Lower leg skin (tissue), 4 donors: ENCODE results near the gene TACC3. TPM values are rescaled to one million over a fixed set of nuclear protein-coding genes. Genes with fewer than 3 reads are reported as not detected.

Experiments used
- DNase-seq, 2 donors: peaks; one replicate each; pipeline ENCODE4 v3.0.0-alpha.2; 2019; ENCODE audit warnings: low spot score in 2 of 2
- H3K4me3 ChIP-seq: fragments of 200-600 bp; sonication (generic); 2 replicates; pipeline ENCODE4 v1.5.1; 2017; ENCODE audit warnings: mild to moderate bottlenecking, low read depth; ENCODE audit not compliant: poor library complexity, severe bottlenecking
- CTCF ChIP-seq, 3 donors: fragments of 450-650 bp; IDR thresholded peaks; one replicate each; pipeline ENCODE4 v1.5.1; 2016; ENCODE audit warnings: antibody characterized with exemption in 3 of 3, mild to moderate bottlenecking in 3 of 3, moderate library complexity in 2 of 3
- POLR2A ChIP-seq, 2 donors: fragments of 450-650 bp; IDR thresholded peaks; one replicate each; pipeline ENCODE4 v1.6.1; 2016 to 2017; ENCODE audit warnings: antibody characterized with exemption in 2 of 2, mild to moderate bottlenecking in 1 of 2, moderate library complexity in 1 of 2
- WGBS, 2 donors: methylation state at CpG; one replicate each; pipeline ENCODE4 v1.1.5; 2018; 5-methylcytosine and 5-hydroxymethylcytosine counted together
- intact Hi-C: fragments of 100-400 bp; cut with DNase I; formaldehyde crosslinking; loops from one replicate; pipeline ENCODE4 v1.15.0; 2023; ENCODE audit warnings: low total_unique reads
- total RNA-seq, 4 donors: library from RNA; depleted of rRNA; stranded (reverse); fragments of >200 nt; gene quantifications; one replicate each; pipeline ENCODE4 v1.1.0, GENCODE V29; 2016

Gene TACC3
- total RNA-seq, 4 donors from 2014 or later, result 6.1 to 10.0 (median 7.9) TPM

- H3K4me3 ChIP-seq, result no peak overlapping the region
- intact Hi-C loops, result loop anchor here (5.0 kb wide), 1 partner anchor 33 kb away; no protein-coding TSS in a partner anchor
- 93 to 94% methylated on average over 10 of the region's 10 CpGs for WGBS, 2 donors
- no peak for DNase-seq
- TF ChIP-seq POLR2A (IDR thresholded peaks at IDR 0.05) (no peak), CTCF (IDR thresholded peaks at IDR 0.05) (no peak)
Measured at GRCh38 chr4:1725521-1725920, 4.2 kb downstream of the TACC3 start.

GRCh38 chr4:1726146-1726934, 5.0 kb downstream of the TACC3 start:
- intact Hi-C loops, result loop anchor here (5.0 kb wide), 1 partner anchor 34 kb away; no protein-coding TSS in a partner anchor
- TF ChIP-seq CTCF (IDR thresholded peaks at IDR 0.05) (peak in 1 of 3 donors; percentile 87), POLR2A (IDR thresholded peaks at IDR 0.05) (no peak)
- H3K4me3 ChIP-seq, result no peak overlapping the region
- WGBS, 2 donors, result 49 to 55% methylated on average over 12 to 16 of the region's 17 CpGs
- peak; percentile 88 to 97 for DNase-seq

GRCh38 chr4:1727117-1728031, 6.1 kb downstream of the TACC3 start:
- no peak for TF ChIP-seq CTCF (IDR thresholded peaks at IDR 0.05)
- TF ChIP-seq POLR2A (IDR thresholded peaks at IDR 0.05), result no peak
- intact Hi-C loops, result loop anchor here (5.0 kb wide), 1 partner anchor 35 kb away; no protein-coding TSS in a partner anchor
- no peak overlapping the region for H3K4me3 ChIP-seq
- DNase-seq, result peak; percentile 75 to 93
- 38 to 46% methylated on average over 18 of the region's 18 CpGs for WGBS, 2 donors

GRCh38 chr4:1728061-1728980, 7.0 kb downstream of the TACC3 start:
- no peak for DNase-seq
- TF ChIP-seq CTCF (IDR thresholded peaks at IDR 0.05) (no peak), POLR2A (IDR thresholded peaks at IDR 0.05) (no peak)
- no peak overlapping the region for H3K4me3 ChIP-seq
- 87 to 92% methylated on average over 31 of the region's 31 CpGs for WGBS, 2 donors
- intact Hi-C loops, result loop anchor here (5.0 kb wide), 1 partner anchor 36 kb away; no protein-coding TSS in a partner anchor

- TF ChIP-seq POLR2A (IDR thresholded peaks at IDR 0.05), result no peak
Measured at GRCh38 chr4:1730532-1731135, 9.3 kb downstream of the TACC3 start.

More at GRCh38 chr4:1730532-1731135, 9.3 kb downstream of the TACC3 start:
- no peak for DNase-seq
- intact Hi-C loops, result no loop called here
- no peak overlapping the region for H3K4me3 ChIP-seq
- 94 to 97% methylated on average over 5 to 8 of the region's 16 CpGs for WGBS, 2 donors
